ENCODE measurements around the gene TCEAL3.
A peak's percentile ranks its signal among the peaks of the same experiment; 100 is the strongest.
"Not testable (repeated sequence)": the region's sequence is repeated elsewhere in the genome, so short reads cannot be mapped to it uniquely, and the experiment has no call there.

Gene TCEAL3

DNA sequence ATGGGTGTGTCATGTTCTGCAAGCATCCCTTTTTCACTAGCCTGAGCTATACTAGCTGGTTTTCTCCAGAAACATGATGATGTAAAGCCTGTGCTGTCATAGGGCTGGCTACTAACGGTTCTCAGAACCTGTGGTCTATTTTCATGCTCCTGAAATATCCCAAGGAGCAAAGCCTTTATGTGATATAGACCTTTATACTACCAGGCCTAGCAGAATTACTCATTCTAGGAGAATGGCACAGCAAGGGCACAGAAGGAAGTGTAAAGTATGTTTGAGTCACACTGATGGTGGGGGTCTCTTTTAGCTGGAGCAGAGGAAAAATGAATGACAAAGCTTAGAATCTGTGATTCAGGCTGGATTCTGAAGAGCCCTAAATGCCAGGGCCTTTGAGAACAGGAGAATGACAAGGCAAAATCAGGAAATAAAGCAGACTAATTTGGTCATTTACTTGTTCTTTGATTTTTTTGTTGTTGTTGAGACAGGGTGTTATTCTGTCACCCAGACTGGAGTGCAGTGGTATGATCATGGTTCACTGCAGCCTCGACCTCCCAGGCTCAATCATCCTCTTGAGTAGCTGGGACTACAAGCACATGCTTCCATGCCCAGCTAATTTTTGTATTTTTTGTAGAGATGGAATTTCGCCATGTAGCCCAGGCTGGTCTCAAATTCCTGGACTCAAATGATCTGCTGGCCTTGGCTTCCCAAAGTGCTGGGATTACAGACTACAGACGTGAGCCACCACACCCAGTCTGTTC is 32.8 kb downstream of the TCEAL3 start:
- peak; percentile 45 for DNase-seq (ENCODE audit: low read depth)
- no peak overlapping the region for H3K4me3 ChIP-seq (ENCODE audit: low read depth, low read length)
- TF ChIP-seq, protein P1, sequence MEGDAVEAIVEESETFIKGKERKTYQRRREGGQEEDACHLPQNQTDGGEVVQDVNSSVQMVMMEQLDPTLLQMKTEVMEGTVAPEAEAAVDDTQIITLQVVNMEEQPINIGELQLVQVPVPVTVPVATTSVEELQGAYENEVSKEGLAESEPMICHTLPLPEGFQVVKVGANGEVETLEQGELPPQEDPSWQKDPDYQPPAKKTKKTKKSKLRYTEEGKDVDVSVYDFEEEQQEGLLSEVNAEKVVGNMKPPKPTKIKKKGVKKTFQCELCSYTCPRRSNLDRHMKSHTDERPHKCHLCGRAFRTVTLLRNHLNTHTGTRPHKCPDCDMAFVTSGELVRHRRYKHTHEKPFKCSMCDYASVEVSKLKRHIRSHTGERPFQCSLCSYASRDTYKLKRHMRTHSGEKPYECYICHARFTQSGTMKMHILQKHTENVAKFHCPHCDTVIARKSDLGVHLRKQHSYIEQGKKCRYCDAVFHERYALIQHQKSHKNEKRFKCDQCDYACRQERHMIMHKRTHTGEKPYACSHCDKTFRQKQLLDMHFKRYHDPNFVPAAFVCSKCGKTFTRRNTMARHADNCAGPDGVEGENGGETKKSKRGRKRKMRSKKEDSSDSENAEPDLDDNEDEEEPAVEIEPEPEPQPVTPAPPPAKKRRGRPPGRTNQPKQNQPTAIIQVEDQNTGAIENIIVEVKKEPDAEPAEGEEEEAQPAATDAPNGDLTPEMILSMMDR (conservative IDR thresholded peaks at IDR 0.05; ENCODE audit: low read depth, low read length): no peak

DNA sequence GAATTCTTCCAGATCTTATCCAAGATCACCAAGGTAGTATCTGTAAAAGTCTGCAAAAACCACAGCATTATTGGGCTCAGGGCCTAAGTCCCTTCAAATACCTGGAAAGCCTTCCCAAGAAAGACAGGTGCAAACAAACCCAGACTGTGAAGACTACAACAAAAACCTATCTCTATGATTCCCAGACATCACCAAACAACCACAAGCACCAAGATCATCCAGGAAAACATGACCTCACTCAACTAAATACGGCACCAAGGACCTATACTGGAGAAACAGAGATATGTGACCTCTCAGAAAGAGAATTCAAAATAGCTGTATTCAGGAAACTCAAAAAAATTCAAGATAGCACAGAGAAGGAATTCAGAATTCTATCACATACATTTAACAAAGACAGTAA is 36.4 kb downstream of the TCEAL3 start:
- TF ChIP-seq, protein P1 (conservative IDR thresholded peaks at IDR 0.05; ENCODE audit: low read depth, low read length): no peak
- DNase-seq (ENCODE audit: low read depth): no peak
- H3K4me3 ChIP-seq (ENCODE audit: low read depth, low read length): no peak overlapping the region

DNA sequence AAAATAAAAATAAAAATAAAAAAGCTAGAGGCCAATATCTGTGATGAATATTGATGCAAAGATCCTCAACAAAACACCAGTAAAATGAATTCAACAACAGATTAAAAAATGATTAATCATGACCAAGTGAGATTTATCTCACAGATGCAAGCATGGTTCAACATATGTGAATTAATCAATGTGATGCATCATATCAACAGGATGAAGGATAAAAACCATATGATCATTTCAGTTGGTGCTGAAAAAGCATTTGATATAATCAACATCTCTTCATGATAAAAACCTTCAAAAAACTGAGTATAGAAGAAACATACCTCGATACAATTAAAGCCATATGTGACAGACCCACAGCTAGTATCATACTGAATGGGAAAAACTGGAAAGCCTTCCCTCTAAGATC is 39.9 kb downstream of the TCEAL3 start:
- TF ChIP-seq, protein P1 (conservative IDR thresholded peaks at IDR 0.05; ENCODE audit: low read depth, low read length): no peak
- no peak overlapping the region for H3K4me3 ChIP-seq (ENCODE audit: low read depth, low read length)
- DNase-seq (ENCODE audit: low read depth): no peak

DNA sequence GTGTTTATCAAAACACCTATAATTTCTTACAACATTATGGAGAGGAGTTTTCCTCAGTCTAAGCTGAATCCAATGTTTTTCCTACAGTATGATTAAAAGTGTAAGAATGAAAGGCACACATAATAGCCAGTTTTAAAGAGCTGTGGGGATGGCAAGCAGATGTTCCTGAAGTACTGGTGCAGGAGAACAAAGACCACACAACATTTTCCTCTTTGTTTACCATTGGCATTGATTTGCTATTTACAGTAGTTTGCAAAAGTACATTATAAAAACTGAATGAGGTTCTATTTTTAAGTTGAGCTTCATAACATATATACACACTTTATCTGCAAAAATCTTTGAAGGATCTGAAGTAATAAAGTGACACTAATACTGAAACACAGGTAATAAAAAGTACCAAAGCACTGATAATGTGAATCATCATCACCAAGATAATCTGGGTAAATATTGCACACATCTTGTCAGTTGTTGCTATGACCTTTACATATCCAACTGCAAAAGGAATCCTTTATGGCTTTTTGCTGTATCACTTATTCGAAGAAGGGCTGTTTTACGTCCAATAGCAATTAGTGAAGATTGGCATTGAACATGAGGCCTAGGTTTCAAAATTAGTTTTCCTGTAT is 43.5 kb downstream of the TCEAL3 start:
- TF ChIP-seq, protein P1 (conservative IDR thresholded peaks at IDR 0.05; ENCODE audit: low read depth, low read length): no peak
- DNase-seq (ENCODE audit: low read depth): no peak

DNA sequence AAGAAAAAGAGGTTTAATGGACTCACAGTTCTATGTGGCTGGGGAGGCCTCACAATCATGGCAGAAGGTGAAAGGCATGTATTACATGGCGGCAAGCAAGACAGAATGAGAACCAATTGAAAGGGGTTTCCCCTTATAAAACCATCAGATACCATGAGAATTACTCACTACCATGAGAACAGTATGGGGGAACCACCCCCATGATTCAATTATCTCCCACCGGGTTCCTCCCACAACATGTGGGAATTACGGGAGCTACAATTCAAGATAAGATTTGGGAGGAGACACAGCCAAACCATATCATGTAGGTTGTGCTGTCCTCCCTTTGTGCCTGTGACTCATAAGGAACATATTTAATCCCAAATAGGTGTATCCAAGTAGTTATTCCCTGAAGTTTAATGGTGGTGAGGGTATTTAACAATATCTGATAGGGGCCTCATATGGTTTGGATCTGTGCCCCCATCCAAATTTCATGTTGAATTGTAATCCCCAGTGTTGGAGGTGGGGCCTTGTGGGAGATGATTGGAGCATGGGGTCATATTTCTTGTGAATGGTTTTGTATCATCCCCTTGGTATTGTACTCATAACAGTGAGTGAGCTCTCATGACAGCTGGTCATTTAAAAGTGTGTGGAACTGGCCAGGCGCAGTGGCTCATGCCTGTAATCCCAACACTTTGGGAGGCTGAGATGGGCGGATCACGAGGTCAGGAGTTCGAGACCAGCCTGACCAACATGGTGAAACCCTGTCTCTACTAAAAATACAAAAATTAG is 47.7 kb downstream of the TCEAL3 start:
- not testable (repeated sequence) for H3K4me3 ChIP-seq (ENCODE audit: low read depth, low read length); DNase-seq (ENCODE audit: low read depth)

More for the DNA sequence above, 43.5 kb downstream of the TCEAL3 start:
- no peak overlapping the region for H3K4me3 ChIP-seq (ENCODE audit: low read depth, low read length)

DNA sequence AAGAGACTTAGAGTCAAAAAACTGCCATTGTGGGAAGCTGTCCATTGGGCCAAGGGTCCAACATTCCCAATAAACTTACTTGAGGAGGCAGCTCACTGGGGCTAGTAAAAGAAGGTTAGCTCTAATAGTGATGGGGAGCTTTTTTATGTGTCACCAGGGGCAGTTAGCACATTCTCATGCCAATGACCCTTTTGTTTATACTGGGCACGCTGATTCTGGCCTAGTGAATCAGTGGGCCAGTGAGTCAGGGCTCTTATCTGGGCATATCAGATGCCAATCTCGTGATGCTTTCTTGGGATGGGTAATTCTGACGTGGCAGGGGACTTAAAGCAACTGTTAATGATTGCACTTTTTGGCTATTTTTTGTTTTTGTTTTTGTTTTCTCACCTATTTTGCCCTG is 48.9 kb downstream of the TCEAL3 start:
- H3K4me3 ChIP-seq (ENCODE audit: low read depth, low read length): no peak overlapping the region
- no peak for DNase-seq (ENCODE audit: low read depth)
- TF ChIP-seq, protein P1 (conservative IDR thresholded peaks at IDR 0.05; ENCODE audit: low read depth, low read length): no peak

DNA sequence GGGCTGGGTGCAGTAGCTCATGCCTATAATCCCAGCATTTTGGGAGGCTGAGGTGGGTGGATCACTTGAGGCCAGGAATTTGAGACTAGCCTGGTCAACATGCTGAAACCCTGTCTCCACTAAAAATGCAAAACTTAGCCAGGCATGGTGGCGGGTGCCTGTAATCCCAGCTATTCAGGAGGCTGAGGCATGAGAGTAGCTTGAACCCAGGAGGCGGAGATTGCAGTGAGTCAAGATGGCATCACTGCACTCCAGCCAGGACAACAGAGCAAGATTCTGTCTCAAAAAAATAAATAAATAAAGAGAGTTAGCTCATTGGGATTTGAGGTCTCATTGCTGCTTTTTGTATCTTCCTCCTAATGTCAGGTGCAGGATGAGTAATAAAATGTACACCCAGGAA is 49.3 kb downstream of the TCEAL3 start:
- H3K4me3 ChIP-seq (ENCODE audit: low read depth, low read length); DNase-seq (ENCODE audit: low read depth): not testable (repeated sequence)

Measured in choroid plexus epithelial cell (primary cell).